ENCODE data around the gene LMOD3.

Gene LMOD3

GRCh38 chr3:69122403-69122802 lies at the start of gene LMOD3:
LMOD3 (minus strand) TSS chr3:69122595; CDS start chr3:69122386, 209 bp downstream.
- H3K27me3 ChIP-seq (ENCODE audit: control insufficient read depth, insufficient read depth, low read length), result no peaks in the 10 kb centered on the region
- H3K9ac ChIP-seq (ENCODE audit: low read depth, low read length), result no peak within 1 kb of the TSS
- H3K4me3 ChIP-seq (ENCODE audit: low read depth, low read length), result no peak within 1 kb of the TSS
- no peaks in the 10 kb centered on the region for H3K9me3 ChIP-seq (ENCODE audit: control insufficient read depth, insufficient read depth, low read length)
- H3K4me1 ChIP-seq (ENCODE audit: control insufficient read depth, insufficient read depth, low read length), result no peaks in the 10 kb centered on the region
- no peaks in the 10 kb centered on the region for H3K36me3 ChIP-seq (ENCODE audit: control insufficient read depth, insufficient read depth, low read length)
- H3K27ac ChIP-seq (ENCODE audit: low read depth, low read length), result no peak within 1 kb of the TSS

- H3K27me3 ChIP-seq (ENCODE audit: control insufficient read depth, insufficient read depth, low read length), result no peaks in the 10 kb centered on the region
- H3K27ac ChIP-seq (ENCODE audit: low read depth, low read length), result no peak overlapping the region
- H3K9me3 ChIP-seq (ENCODE audit: control insufficient read depth, insufficient read depth, low read length), result no peaks in the 10 kb centered on the region
- H3K4me1 ChIP-seq (ENCODE audit: control insufficient read depth, insufficient read depth, low read length), result no peaks in the 10 kb centered on the region
- no peak overlapping the region for H3K9ac ChIP-seq (ENCODE audit: low read depth, low read length)
- no peak overlapping the region for H3K4me3 ChIP-seq (ENCODE audit: low read depth, low read length)
- no peaks in the 10 kb centered on the region; the same call in 1 of the 2 replicates for H3K36me3 ChIP-seq (ENCODE audit: control insufficient read depth, insufficient read depth, low read length)
Observed at GRCh38 chr3:69172058-69172457, 49.7 kb upstream of the LMOD3 start.

GRCh38 chr3:69166446-69166845 lies 44.1 kb upstream of the LMOD3 start:
- H3K4me1 ChIP-seq (ENCODE audit: control insufficient read depth, insufficient read depth, low read length), result 0 out of 2 replicates have a peak, but pooled peaks cover 3% of the 10 kb centered on the region
- H3K9me3 ChIP-seq (ENCODE audit: control insufficient read depth, insufficient read depth, low read length), result no peaks in the 10 kb centered on the region
- H3K36me3 ChIP-seq (ENCODE audit: control insufficient read depth, insufficient read depth, low read length), result no peaks in the 10 kb centered on the region; the same call in 1 of the 2 replicates
- H3K27ac ChIP-seq (ENCODE audit: low read depth, low read length), result no peak overlapping the region
- H3K27me3 ChIP-seq (ENCODE audit: control insufficient read depth, insufficient read depth, low read length), result no peaks in the 10 kb centered on the region
- H3K9ac ChIP-seq (ENCODE audit: low read depth, low read length), result no peak overlapping the region
- H3K4me3 ChIP-seq (ENCODE audit: low read depth, low read length), result no peak overlapping the region

GRCh38 chr3:69165744-69166143 lies 43.3 kb upstream of the LMOD3 start:
- no peaks in the 10 kb centered on the region for H3K36me3 ChIP-seq (ENCODE audit: control insufficient read depth, insufficient read depth, low read length)

GRCh38 chr3:69164296-69164695 lies 41.9 kb upstream of the LMOD3 start:
- Histone ChIP-seq H3K27ac (ENCODE audit: low read depth, low read length) (no peak overlapping the region), H3K9me3 (ENCODE audit: control insufficient read depth, insufficient read depth, low read length) (no peaks in the 10 kb centered on the region), H3K27me3 (ENCODE audit: control insufficient read depth, insufficient read depth, low read length) (no peaks in the 10 kb centered on the region), H3K4me1 (ENCODE audit: control insufficient read depth, insufficient read depth, low read length) (0 out of 2 replicates have a peak, but pooled peaks cover 3% of the 10 kb centered on the region), H3K4me3 (ENCODE audit: low read depth, low read length) (no peak overlapping the region), H3K9ac (ENCODE audit: low read depth, low read length) (no peak overlapping the region), H3K36me3 (ENCODE audit: control insufficient read depth, insufficient read depth, low read length) (no peaks in the 10 kb centered on the region)

More at GRCh38 chr3:69165744-69166143, 43.3 kb upstream of the LMOD3 start:
- no peaks in the 10 kb centered on the region for H3K27me3 ChIP-seq (ENCODE audit: control insufficient read depth, insufficient read depth, low read length)
- no peak overlapping the region for H3K9ac ChIP-seq (ENCODE audit: low read depth, low read length)
- no peak overlapping the region for H3K4me3 ChIP-seq (ENCODE audit: low read depth, low read length)
- 0 out of 2 replicates have a peak, but pooled peaks cover 3% of the 10 kb centered on the region for H3K4me1 ChIP-seq (ENCODE audit: control insufficient read depth, insufficient read depth, low read length)
- H3K9me3 ChIP-seq (ENCODE audit: control insufficient read depth, insufficient read depth, low read length), result no peaks in the 10 kb centered on the region
- H3K27ac ChIP-seq (ENCODE audit: low read depth, low read length), result no peak overlapping the region

- no peak overlapping the region for H3K27ac ChIP-seq (ENCODE audit: low read depth, low read length)
- H3K9me3 ChIP-seq (ENCODE audit: control insufficient read depth, insufficient read depth, low read length), result no peaks in the 10 kb centered on the region
- no peaks in the 10 kb centered on the region for H3K36me3 ChIP-seq (ENCODE audit: control insufficient read depth, insufficient read depth, low read length)
- H3K4me1 ChIP-seq (ENCODE audit: control insufficient read depth, insufficient read depth, low read length), result 0 out of 2 replicates have a peak, but pooled peaks cover 3% of the 10 kb centered on the region
- no peaks in the 10 kb centered on the region for H3K27me3 ChIP-seq (ENCODE audit: control insufficient read depth, insufficient read depth, low read length)
- no peak overlapping the region for H3K9ac ChIP-seq (ENCODE audit: low read depth, low read length)
- H3K4me3 ChIP-seq (ENCODE audit: low read depth, low read length), result no peak overlapping the region
Observed at GRCh38 chr3:69162308-69162980, 40.0 kb upstream of the LMOD3 start.

- H3K4me1 ChIP-seq (ENCODE audit: control insufficient read depth, insufficient read depth, low read length), result 0 out of 2 replicates have a peak, but pooled peaks cover 3% of the 10 kb centered on the region
- H3K9ac ChIP-seq (ENCODE audit: low read depth, low read length), result no peak overlapping the region
- H3K4me3 ChIP-seq (ENCODE audit: low read depth, low read length), result no peak overlapping the region
- H3K27ac ChIP-seq (ENCODE audit: low read depth, low read length), result no peak overlapping the region
- H3K27me3 ChIP-seq (ENCODE audit: control insufficient read depth, insufficient read depth, low read length), result no peaks in the 10 kb centered on the region
- H3K36me3 ChIP-seq (ENCODE audit: control insufficient read depth, insufficient read depth, low read length), result no peaks in the 10 kb centered on the region
- H3K9me3 ChIP-seq (ENCODE audit: control insufficient read depth, insufficient read depth, low read length), result no peaks in the 10 kb centered on the region
Observed at GRCh38 chr3:69161587-69162307, 39.4 kb upstream of the LMOD3 start.

- Histone ChIP-seq H3K36me3 (ENCODE audit: control insufficient read depth, insufficient read depth, low read length) (no peaks in the 10 kb centered on the region), H3K27me3 (ENCODE audit: control insufficient read depth, insufficient read depth, low read length) (no peaks in the 10 kb centered on the region), H3K9ac (ENCODE audit: low read depth, low read length) (no peak overlapping the region), H3K9me3 (ENCODE audit: control insufficient read depth, insufficient read depth, low read length) (no peaks in the 10 kb centered on the region), H3K4me1 (ENCODE audit: control insufficient read depth, insufficient read depth, low read length) (0 out of 2 replicates have a peak, but pooled peaks cover 3% of the 10 kb centered on the region), H3K27ac (ENCODE audit: low read depth, low read length) (no peak overlapping the region), H3K4me3 (ENCODE audit: low read depth, low read length) (no peak overlapping the region)
Observed at GRCh38 chr3:69160525-69160924, 38.1 kb upstream of the LMOD3 start.

GRCh38 chr3:69160107-69160506 lies 37.7 kb upstream of the LMOD3 start:
- Histone ChIP-seq H3K27me3 (ENCODE audit: control insufficient read depth, insufficient read depth, low read length) (no peaks in the 10 kb centered on the region), H3K9me3 (ENCODE audit: control insufficient read depth, insufficient read depth, low read length) (no peaks in the 10 kb centered on the region), H3K9ac (ENCODE audit: low read depth, low read length) (no peak overlapping the region), H3K4me1 (ENCODE audit: control insufficient read depth, insufficient read depth, low read length) (0 out of 2 replicates have a peak, but pooled peaks cover 3% of the 10 kb centered on the region), H3K4me3 (ENCODE audit: low read depth, low read length) (no peak overlapping the region), H3K27ac (ENCODE audit: low read depth, low read length) (no peak overlapping the region), H3K36me3 (ENCODE audit: control insufficient read depth, insufficient read depth, low read length) (no peaks in the 10 kb centered on the region)

GRCh38 chr3:69149586-69149985 lies 27.2 kb upstream of the LMOD3 start:
- Histone ChIP-seq H3K9ac (ENCODE audit: low read depth, low read length) (no peak overlapping the region), H3K27me3 (ENCODE audit: control insufficient read depth, insufficient read depth, low read length) (peaks cover 24% of the 10 kb centered on the region), H3K4me1 (ENCODE audit: control insufficient read depth, insufficient read depth, low read length) (peaks cover 2% of the 10 kb centered on the region; the same call in 1 of the 2 replicates), H3K4me3 (ENCODE audit: low read depth, low read length) (no peak overlapping the region), H3K9me3 (ENCODE audit: control insufficient read depth, insufficient read depth, low read length) (no peaks in the 10 kb centered on the region), H3K36me3 (ENCODE audit: control insufficient read depth, insufficient read depth, low read length) (no peaks in the 10 kb centered on the region), H3K27ac (ENCODE audit: low read depth, low read length) (no peak overlapping the region)

- Histone ChIP-seq H3K9ac (ENCODE audit: low read depth, low read length) (no peak overlapping the region), H3K36me3 (ENCODE audit: control insufficient read depth, insufficient read depth, low read length) (no peaks in the 10 kb centered on the region), H3K9me3 (ENCODE audit: control insufficient read depth, insufficient read depth, low read length) (no peaks in the 10 kb centered on the region), H3K27me3 (ENCODE audit: control insufficient read depth, insufficient read depth, low read length) (peaks cover 56% of the 10 kb centered on the region), H3K4me3 (ENCODE audit: low read depth, low read length) (no peak overlapping the region), H3K27ac (ENCODE audit: low read depth, low read length) (no peak overlapping the region), H3K4me1 (ENCODE audit: control insufficient read depth, insufficient read depth, low read length) (peaks cover 6% of the 10 kb centered on the region; the same call in 1 of the 2 replicates)
Observed at GRCh38 chr3:69145688-69146087, 23.3 kb upstream of the LMOD3 start.

Data from HUES48 (cell line).